HG02852 (cell line): ENCODE data around the gene CDH13.

Experiments
- ATAC-seq: cut with Tn5 transposase; IDR thresholded peaks from one replicate; pipeline ENCODE4 v1.9.1; 2021; ENCODE audit warnings: mild to moderate bottlenecking, moderate library complexity; ENCODE audit not compliant: unreplicated experiment

The CDH13 gene

GRCh38 chr16:82735186-82735585 is 108.4 kb downstream of the CDH13 start:
- peak; percentile 63 for ATAC-seq

- peak; percentile 67 for ATAC-seq
Measured at GRCh38 chr16:82735673-82736091, 108.9 kb downstream of the CDH13 start.

- no peak for ATAC-seq
Measured at GRCh38 chr16:82736224-82736623, 109.5 kb downstream of the CDH13 start.

- no peak for ATAC-seq
Measured at GRCh38 chr16:82738699-82739098, 111.9 kb downstream of the CDH13 start.

- ATAC-seq: no peak
Measured at GRCh38 chr16:82741073-82741615, 114.4 kb downstream of the CDH13 start.

GRCh38 chr16:82744958-82745357 is 118.2 kb downstream of the CDH13 start:
- ATAC-seq: no peak

GRCh38 chr16:82748026-82748425 is 121.3 kb downstream of the CDH13 start:
- ATAC-seq: no peak

- ATAC-seq: no peak
Measured at GRCh38 chr16:82750068-82750467, 123.3 kb downstream of the CDH13 start.

GRCh38 chr16:82751020-82751419 is 124.3 kb downstream of the CDH13 start:
- ATAC-seq: no peak

- no peak for ATAC-seq
Measured at GRCh38 chr16:82752172-82752571, 125.4 kb downstream of the CDH13 start.

- ATAC-seq: no peak
Measured at GRCh38 chr16:82753821-82754220, 127.1 kb downstream of the CDH13 start.

- no peak for ATAC-seq
Measured at GRCh38 chr16:82754716-82755513, 128.1 kb downstream of the CDH13 start.

- no peak for ATAC-seq
Measured at GRCh38 chr16:82755570-82756282, 129.0 kb downstream of the CDH13 start.

GRCh38 chr16:82756283-82756599 is 129.5 kb downstream of the CDH13 start:
- ATAC-seq: no peak

GRCh38 chr16:82758406-82758805 is 131.6 kb downstream of the CDH13 start:
- ATAC-seq: no peak

GRCh38 chr16:82758904-82759303 is 132.1 kb downstream of the CDH13 start:
- ATAC-seq: no peak

- ATAC-seq: no peak
Measured at GRCh38 chr16:82761236-82761635, 134.5 kb downstream of the CDH13 start.

- ATAC-seq: no peak
Measured at GRCh38 chr16:82761858-82762257, 135.1 kb downstream of the CDH13 start.

GRCh38 chr16:82763371-82763770 is 136.6 kb downstream of the CDH13 start:
- no peak for ATAC-seq

- no peak for ATAC-seq
Measured at GRCh38 chr16:82767198-82767597, 140.4 kb downstream of the CDH13 start.

GRCh38 chr16:82767808-82768207 is 141.0 kb downstream of the CDH13 start:
- no peak for ATAC-seq

GRCh38 chr16:82769845-82770244 is 143.1 kb downstream of the CDH13 start:
- ATAC-seq: no peak
